Neuronal stem cell (in vitro differentiated cells): Measurements from ENCODE around the gene ARHGAP35. TPM values are rescaled to one million over a fixed set of nuclear protein-coding genes. Genes with fewer than 3 reads are reported as not detected.

ENCODE experiments used
- DNase-seq: peaks from one replicate; pipeline ENCODE4 v3.0.0-alpha.2; 2013; ENCODE audit warnings: low spot score
- H2AFZ ChIP-seq: one replicate; pipeline ENCODE4 v1.6.1; 2013; ENCODE audit warnings: mild to moderate bottlenecking, low read length, inconsistent platforms
- H2AK5ac ChIP-seq: 2 replicates; pipeline ENCODE4 v1.6.1; 2013; ENCODE audit warnings: low read depth, mild to moderate bottlenecking, inconsistent platforms, low read length, moderate library complexity, mixed read lengths
- H2BK120ac ChIP-seq: 2 replicates; pipeline ENCODE4 v1.6.1; 2013; ENCODE audit warnings: low read depth, mild to moderate bottlenecking, inconsistent platforms, low read length, moderate library complexity, mixed read lengths
- H2BK12ac ChIP-seq: one replicate; pipeline ENCODE4 v1.6.1; 2013; ENCODE audit warnings: low read length, inconsistent platforms
- H2BK15ac ChIP-seq: 2 replicates; pipeline ENCODE4 v1.6.1; 2013; ENCODE audit warnings: mild to moderate bottlenecking, low read length, inconsistent platforms, mixed read lengths
- H2BK5ac ChIP-seq: one replicate; pipeline ENCODE4 v1.6.1; 2013; ENCODE audit warnings: inconsistent platforms, mild to moderate bottlenecking, low read length, moderate library complexity
- H3K14ac ChIP-seq: one replicate; pipeline ENCODE4 v1.6.1; 2013; ENCODE audit warnings: low read length, inconsistent platforms
- H3K18ac ChIP-seq: 2 replicates; pipeline ENCODE4 v1.6.1; 2013; ENCODE audit warnings: low read length, inconsistent platforms
- H3K23ac ChIP-seq: 2 replicates; pipeline ENCODE4 v1.6.1; 2013; ENCODE audit warnings: low read depth, mild to moderate bottlenecking, mixed read lengths, low read length, inconsistent platforms; ENCODE audit not compliant: poor library complexity
- H3K27ac ChIP-seq: replicated peaks from 3 replicates; pipeline ENCODE4 v1.5.1; 2013; ENCODE audit warnings: low read length, inconsistent platforms
- H3K27me3 ChIP-seq, 3 experiments: 2 replicates each; pipeline ENCODE4 v1.6.1; 2013; ENCODE audit warnings: low read length in 3 of 3, mild to moderate bottlenecking in 2 of 3, inconsistent platforms in 1 of 3, low read depth in 1 of 3, mixed read lengths in 1 of 3, moderate library complexity in 1 of 3; ENCODE audit not compliant: control insufficient read depth in 3 of 3, insufficient read depth in 3 of 3
- H3K36me3 ChIP-seq, 2 donors: replicated peaks in 1 of 2; 2 replicates each; pipeline ENCODE4 v1.6.1; 2013; ENCODE audit warnings: low read length in 2 of 2; ENCODE audit not compliant: control insufficient read depth in 2 of 2, insufficient read depth in 2 of 2
- H3K4ac ChIP-seq: 2 replicates; pipeline ENCODE4 v1.6.1; 2013; ENCODE audit warnings: inconsistent platforms, mild to moderate bottlenecking, low read length, moderate library complexity
- H3K4me1 ChIP-seq, 2 donors: 1 replicate in 1 of 2; 2 replicates in 1 of 2; pipeline ENCODE4 v1.6.1; 2013; ENCODE audit warnings: low read length in 2 of 2, low read depth in 1 of 2; ENCODE audit not compliant: control insufficient read depth in 2 of 2, insufficient read depth in 1 of 2
- H3K4me2 ChIP-seq: one replicate; pipeline ENCODE4 v1.6.1; 2013; ENCODE audit warnings: mild to moderate bottlenecking, low read length, inconsistent platforms; ENCODE audit not compliant: insufficient read depth, poor library complexity, severe bottlenecking
- H3K4me3 ChIP-seq, 2 donors: 2 replicates each; pipeline ENCODE4 v1.5.1; 2013; ENCODE audit warnings: low read length in 2 of 2, mild to moderate bottlenecking in 2 of 2, inconsistent platforms in 1 of 2, moderate library complexity in 1 of 2
- H3K79me1 ChIP-seq: one replicate; pipeline ENCODE4 v1.6.1; 2013; ENCODE audit warnings: low read depth, mild to moderate bottlenecking, inconsistent platforms, low read length, moderate library complexity
- H3K9ac ChIP-seq: one replicate; pipeline ENCODE4 v1.6.1; 2013; ENCODE audit warnings: mild to moderate bottlenecking, low read depth, low read length, inconsistent platforms; ENCODE audit not compliant: poor library complexity
- H3K9me3 ChIP-seq, 2 donors: replicated peaks in 1 of 2; 2 replicates each; pipeline versions ENCODE3 to v1.6.1; 2013; ENCODE audit warnings: low read length in 2 of 2, mild to moderate bottlenecking in 2 of 2, inconsistent platforms in 1 of 2, low read depth in 1 of 2, mixed read lengths in 1 of 2, moderate library complexity in 1 of 2; ENCODE audit not compliant: control insufficient read depth in 2 of 2, insufficient read depth in 1 of 2
- H4K8ac ChIP-seq: one replicate; pipeline ENCODE4 v1.6.1; 2013; ENCODE audit warnings: low read depth, mild to moderate bottlenecking, inconsistent platforms, low read length, moderate library complexity
- H4K91ac ChIP-seq: one replicate; pipeline ENCODE4 v1.6.1; 2013; ENCODE audit warnings: low read length, low read depth, mild to moderate bottlenecking, inconsistent platforms; ENCODE audit not compliant: poor library complexity
- WGBS, 2 donors: extraction: QIAGEN DNeasy Blood & Tissue Kit; methylation state at CpG; one replicate each; pipeline ENCODE4 v1.1.7; 2013; ENCODE audit warnings: missing lambda C conversion rate in 2 of 2, mixed read lengths in 1 of 2; ENCODE audit not compliant: insufficient read length in 2 of 2, insufficient replicate concordance in 1 of 2; ENCODE audit errors: extremely low coverage in 2 of 2; 5-methylcytosine and 5-hydroxymethylcytosine counted together
- polyA plus RNA-seq, 2 experiments: library from polyadenylated mRNA; stranded (reverse); fragments of 200-250 nt; gene quantifications; one replicate each; pipeline ENCODE4 v1.2.3, GENCODE V29; 2013

ARHGAP35 gene
- polyA plus RNA-seq (2013, experiment 1 of 2), result 35.6 TPM
- polyA plus RNA-seq (2013, experiment 2 of 2), result 37.6 TPM

DNA sequence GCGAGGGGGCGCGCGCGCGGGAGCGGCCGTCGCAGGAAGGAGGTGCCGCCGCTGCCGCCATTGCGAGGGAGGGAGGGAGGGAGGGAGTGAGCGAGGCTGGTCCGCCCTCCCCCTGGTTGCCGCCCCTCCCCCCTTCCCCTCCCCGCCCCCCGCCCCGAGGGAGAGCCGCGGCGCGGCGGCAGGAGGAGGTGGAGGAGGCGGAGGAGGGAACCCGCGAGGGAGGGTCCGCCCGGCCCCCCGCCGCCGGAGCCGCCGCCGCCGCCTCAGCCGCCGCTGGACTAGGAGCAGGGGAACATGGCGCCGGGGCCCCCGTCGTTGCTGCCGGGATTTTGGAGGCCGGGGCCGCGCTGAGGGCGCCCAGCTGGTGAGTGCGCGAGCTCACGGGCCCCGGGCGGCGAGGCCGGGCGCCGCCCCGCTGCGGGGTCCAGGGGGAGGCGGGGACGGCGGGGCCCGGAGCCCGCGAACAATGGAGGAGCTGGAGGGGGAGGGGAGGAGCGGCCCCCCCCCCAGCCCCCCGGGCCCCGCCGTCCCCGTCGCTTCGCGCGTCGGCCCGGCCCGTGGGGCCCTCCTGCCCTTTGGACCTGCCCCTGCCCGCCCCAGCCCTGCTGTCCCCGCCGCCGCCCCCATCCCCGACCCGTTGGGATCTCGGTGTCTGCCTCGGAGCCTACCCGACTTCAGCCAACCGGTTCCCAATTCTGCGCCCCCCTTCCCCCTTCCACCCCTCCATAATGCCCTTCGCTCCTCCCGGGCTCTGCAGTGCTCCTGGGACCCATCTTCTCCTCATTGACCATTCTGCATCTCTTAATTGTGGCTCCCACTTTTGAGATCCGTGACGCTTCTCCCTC lies at the start of gene ARHGAP35:
Gene ARHGAP35 (plus strand): TSS at position 152 of the 845 bp plus-strand sequence. CDS start 57,679 bp downstream, outside the sequence.
- WGBS, 2 donors, result no CpG with 5 or more reads among the region's 91 CpGs
- DNase-seq, result no peak

DNA sequence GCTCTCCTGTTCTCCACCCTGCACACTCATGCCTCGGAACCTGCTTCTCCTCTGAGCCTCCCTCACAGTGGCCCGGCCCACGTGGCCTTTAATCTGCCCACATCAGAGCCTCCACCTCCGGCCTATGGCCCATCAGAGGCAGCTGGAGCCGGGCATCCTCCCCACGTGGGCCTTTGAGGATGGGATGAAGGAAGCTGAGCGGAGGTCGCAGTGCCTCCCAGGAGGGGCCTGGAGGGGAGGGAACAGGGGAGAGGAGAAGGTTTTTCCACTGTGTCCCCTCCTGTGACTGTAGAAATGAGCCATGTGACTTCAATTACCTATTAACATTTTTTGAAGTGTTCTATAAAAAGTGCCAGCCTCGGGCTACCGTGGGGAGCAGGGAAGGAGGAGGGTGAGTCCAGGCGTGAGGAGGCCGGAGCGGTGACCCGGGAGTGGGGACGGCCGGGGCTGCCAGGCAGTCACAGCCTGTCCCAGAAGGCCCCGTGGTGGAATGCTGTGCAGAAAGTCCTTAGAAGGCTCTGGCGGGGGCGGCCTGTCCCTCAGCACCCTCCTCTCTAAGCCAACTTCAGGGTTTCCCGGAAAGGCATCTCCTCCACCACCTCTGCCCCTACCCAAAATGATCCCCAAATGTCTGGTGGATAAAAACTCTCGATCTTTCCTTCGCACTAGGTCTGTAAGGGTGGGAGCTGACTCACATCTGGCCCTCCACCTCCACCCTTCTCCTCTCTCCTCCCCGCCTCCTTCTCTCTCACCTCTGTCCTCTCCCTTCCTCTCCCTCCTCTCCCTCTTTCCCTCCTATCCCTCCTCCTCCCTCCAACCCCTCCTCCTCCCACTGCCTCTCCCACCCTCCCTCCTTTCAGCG lies 47.6 kb upstream of the ARHGAP35 start:
- peak overlapping the region; percentile 100 for H4K8ac ChIP-seq
- peaks cover 0 to 2% (median 0%) of the 10 kb centered on the region in 3 experiments for H3K27me3 ChIP-seq
- no CpG with 5 or more reads among the region's 24 CpGs for WGBS, 2 donors
- no peak overlapping the region for H3K4ac ChIP-seq
- H3K9ac ChIP-seq, result no peak overlapping the region
- H3K9me3 ChIP-seq, result peaks cover 0 to 2% of the 10 kb centered on the region in 2 donors
- H2BK5ac ChIP-seq, result peak overlapping the region; percentile 39
- H2AK5ac ChIP-seq, result peak overlapping the region; percentile 46
- peak overlapping the region; percentile 89 for H2BK15ac ChIP-seq
- peaks cover 8 to 10% of the 10 kb centered on the region in 2 donors for H3K4me1 ChIP-seq
- peak overlapping the region; percentile 75 for H2AFZ ChIP-seq
- no peak overlapping the region for H3K4me3 ChIP-seq
- H2BK120ac ChIP-seq, result no peak overlapping the region
- H2BK12ac ChIP-seq, result peak overlapping the region; percentile 22
- peak overlapping the region; percentile 85 for H3K18ac ChIP-seq
- H3K27ac ChIP-seq, result no peak overlapping the region
- no peak for DNase-seq
- H3K23ac ChIP-seq, result no peak overlapping the region
- no peaks in the 10 kb centered on the region for H3K79me1 ChIP-seq
- H3K14ac ChIP-seq, result peak overlapping the region; percentile 56
- H3K4me2 ChIP-seq, result peak overlapping the region; percentile 11
- no peak overlapping the region for H4K91ac ChIP-seq
- no peaks in the 10 kb centered on the region for H3K36me3 ChIP-seq

More for the DNA sequence above, at the start of gene ARHGAP35:
- peak within 1 kb of the TSS; percentile 99 for H4K91ac ChIP-seq
- peak within 1 kb of the TSS; percentile 100 for H3K18ac ChIP-seq
- H3K27me3 ChIP-seq, result no peaks in the 10 kb centered on the region
- H3K9me3 ChIP-seq, result peaks cover 0 to 4% of the 10 kb centered on the region in 2 donors
- H3K4me2 ChIP-seq, result peak within 1 kb of the TSS; percentile 89
- H2BK120ac ChIP-seq, result peak within 1 kb of the TSS; percentile 97
- peaks cover 17 to 30% of the 10 kb centered on the region in 2 donors for H3K4me1 ChIP-seq
- no peak within 1 kb of the TSS for H4K8ac ChIP-seq
- H2BK5ac ChIP-seq, result peak within 1 kb of the TSS; percentile 100
- H3K9ac ChIP-seq, result peak within 1 kb of the TSS; percentile 99
- H3K14ac ChIP-seq, result peak within 1 kb of the TSS; percentile 99
- H3K4ac ChIP-seq, result no peak within 1 kb of the TSS
- H2BK12ac ChIP-seq, result no peak within 1 kb of the TSS
- peaks cover 0 to 10% of the 10 kb centered on the region in 2 donors for H3K36me3 ChIP-seq
- H2BK15ac ChIP-seq, result peak within 1 kb of the TSS; percentile 98
- peak within 1 kb of the TSS; percentile 96 for H2AK5ac ChIP-seq
- peaks cover 7% of the 10 kb centered on the region for H3K79me1 ChIP-seq
- H3K27ac ChIP-seq, result peak within 1 kb of the TSS; percentile 100
- peak within 1 kb of the TSS; percentile 95 to 97 for H3K4me3 ChIP-seq
- H3K23ac ChIP-seq, result peak within 1 kb of the TSS; percentile 99
- H2AFZ ChIP-seq, result peak within 1 kb of the TSS; percentile 91

DNA sequence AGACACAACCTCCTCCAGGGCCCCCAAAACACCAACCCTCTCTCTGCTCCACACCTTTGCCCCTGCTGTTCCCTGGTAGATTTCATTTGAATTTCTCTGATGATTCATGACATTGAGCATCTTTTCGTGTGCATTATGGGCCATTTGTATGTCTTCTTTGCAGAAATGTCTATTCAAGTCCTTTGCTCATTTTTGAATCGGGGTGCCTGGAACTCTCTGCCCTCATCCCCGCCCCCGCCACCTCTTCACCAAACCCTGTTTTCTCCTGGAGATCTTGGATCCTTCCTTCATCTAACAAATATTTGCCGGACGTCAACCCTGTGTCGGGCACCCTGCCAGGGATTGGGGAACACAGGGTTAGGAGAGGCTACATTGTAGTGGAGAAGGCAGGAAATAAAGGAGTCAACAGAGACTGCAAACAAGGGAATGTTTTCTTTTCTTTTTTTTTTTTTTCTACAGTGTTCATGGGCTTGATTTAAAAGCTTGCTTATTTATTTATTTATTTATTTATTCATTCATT lies 46.9 kb upstream of the ARHGAP35 start:
- Histone ChIP-seq H2BK120ac (no peak overlapping the region), H3K36me3 (no peaks in the 10 kb centered on the region), H2AFZ (peak overlapping the region; percentile 75), H3K4me1 (peaks cover 8 to 10% of the 10 kb centered on the region in 2 donors), H3K4me3 (no peak overlapping the region), H2AK5ac (no peak overlapping the region), H3K9ac (no peak overlapping the region), H3K79me1 (no peaks in the 10 kb centered on the region), H3K4me2 (no peak overlapping the region), H3K27ac (no peak overlapping the region), H4K91ac (no peak overlapping the region), H2BK15ac (no peak overlapping the region), H3K14ac (no peak overlapping the region), H3K18ac (no peak overlapping the region), H3K27me3 (peaks cover 0 to 2% (median 0%) of the 10 kb centered on the region in 3 experiments), H3K23ac (no peak overlapping the region), H2BK12ac (no peak overlapping the region), H3K9me3 (peaks cover 0 to 3% of the 10 kb centered on the region in 2 donors), H3K4ac (no peak overlapping the region), H4K8ac (no peak overlapping the region), H2BK5ac (peak overlapping the region; percentile 39)
- no peak for DNase-seq
- no CpG with 5 or more reads among the region's 7 CpGs for WGBS, 2 donors
